Mucosa of rectum (tissue), 2 donors: ENCODE measurements around the gene CT55.
"Not testable (repeated sequence)": the region's sequence is repeated elsewhere in the genome, so short reads cannot be mapped to it uniquely, and the experiment has no call there.

Experiments
- H3K27ac ChIP-seq, 2 donors: one replicate each; pipeline ENCODE4 v1.7.0; 2013; ENCODE audit warnings: inconsistent platforms in 2 of 2, low read depth in 2 of 2, low read length in 2 of 2
- H3K27me3 ChIP-seq, 2 donors: one replicate each; pipeline ENCODE4 v1.7.0; 2013; ENCODE audit warnings: low read length in 2 of 2; ENCODE audit not compliant: control insufficient read depth in 2 of 2, insufficient read depth in 2 of 2
- H3K36me3 ChIP-seq, 2 donors: one replicate each; pipeline ENCODE4 v1.7.0; 2013; ENCODE audit warnings: low read length in 2 of 2; ENCODE audit not compliant: control insufficient read depth in 2 of 2, insufficient read depth in 2 of 2
- H3K4me1 ChIP-seq, 2 donors: one replicate each; pipeline ENCODE4 v1.7.0; 2013; ENCODE audit warnings: low read length in 2 of 2, mild to moderate bottlenecking in 1 of 2; ENCODE audit not compliant: control insufficient read depth in 2 of 2, insufficient read depth in 2 of 2
- H3K4me3 ChIP-seq, 2 donors: one replicate each; pipeline ENCODE4 v1.7.0; 2013; ENCODE audit warnings: low read length in 2 of 2
- H3K9ac ChIP-seq, 2 donors: one replicate each; pipeline ENCODE4 v1.7.0; 2013; ENCODE audit warnings: low read length in 2 of 2, low read depth in 1 of 2, mild to moderate bottlenecking in 1 of 2
- H3K9me3 ChIP-seq, 2 donors: one replicate each; pipeline ENCODE4 v1.7.0; 2013; ENCODE audit warnings: low read length in 2 of 2; ENCODE audit not compliant: control insufficient read depth in 2 of 2
- donor health status: healthy.
- donor health status: Normal muscosa, but diverticular disease.

The CT55 gene

GRCh38 chrX:135169534-135169933 lies 1.7 kb downstream of the CT55 start:
- not testable (repeated sequence) for H3K36me3 ChIP-seq, H3K4me1 ChIP-seq, H3K27ac ChIP-seq, H3K9me3 ChIP-seq, H3K4me3 ChIP-seq, H3K9ac ChIP-seq, H3K27me3 ChIP-seq

DNA sequence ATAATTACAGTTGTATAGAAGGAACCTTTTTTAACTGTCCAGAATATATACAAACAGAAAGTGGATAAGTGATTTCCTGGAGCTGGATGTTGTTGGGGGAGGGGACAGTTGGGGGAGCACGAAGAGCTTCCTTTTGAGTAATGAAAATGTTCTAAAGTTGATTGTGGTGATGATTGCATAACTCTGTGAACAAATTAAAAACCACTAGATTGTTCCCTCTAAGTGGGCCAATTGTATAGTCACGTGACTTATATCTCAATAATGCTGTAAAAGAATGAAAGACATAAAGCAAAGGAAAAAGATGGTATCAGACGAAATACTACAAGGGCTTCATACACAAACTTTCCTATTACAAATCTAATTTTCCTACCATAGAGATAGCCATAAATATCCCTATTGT lies 2.7 kb downstream of the CT55 start:
- Histone ChIP-seq H3K9me3 (no peaks in the 10 kb centered on the region), H3K4me1 (no peaks in the 10 kb centered on the region), H3K9ac (no peak overlapping the region), H3K4me3 (no peak overlapping the region), H3K27me3 (no peaks in the 10 kb centered on the region), H3K27ac (no peak overlapping the region), H3K36me3 (no peaks in the 10 kb centered on the region)

DNA sequence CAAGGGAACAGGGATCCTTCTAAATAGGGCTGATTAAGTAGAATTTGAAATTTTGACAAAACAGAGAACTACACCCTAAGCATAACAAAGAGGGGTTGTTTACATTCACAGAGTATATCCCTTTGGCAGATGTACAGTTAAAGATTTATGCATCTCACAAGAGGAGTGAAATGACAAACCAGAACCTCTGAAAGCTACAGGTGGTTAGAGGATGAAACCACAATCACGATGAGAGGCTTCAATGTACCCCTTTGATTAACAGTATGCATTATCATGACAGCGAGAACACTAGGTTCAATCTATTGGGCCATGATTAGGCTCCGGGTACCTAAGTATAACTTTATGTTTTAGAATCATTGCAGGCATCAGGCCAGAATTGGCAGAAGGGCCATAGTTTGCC lies 16.5 kb downstream of the CT55 start:
- not testable (repeated sequence) for H3K4me3 ChIP-seq, H3K9ac ChIP-seq, H3K27ac ChIP-seq, H3K4me1 ChIP-seq, H3K27me3 ChIP-seq, H3K36me3 ChIP-seq, H3K9me3 ChIP-seq

DNA sequence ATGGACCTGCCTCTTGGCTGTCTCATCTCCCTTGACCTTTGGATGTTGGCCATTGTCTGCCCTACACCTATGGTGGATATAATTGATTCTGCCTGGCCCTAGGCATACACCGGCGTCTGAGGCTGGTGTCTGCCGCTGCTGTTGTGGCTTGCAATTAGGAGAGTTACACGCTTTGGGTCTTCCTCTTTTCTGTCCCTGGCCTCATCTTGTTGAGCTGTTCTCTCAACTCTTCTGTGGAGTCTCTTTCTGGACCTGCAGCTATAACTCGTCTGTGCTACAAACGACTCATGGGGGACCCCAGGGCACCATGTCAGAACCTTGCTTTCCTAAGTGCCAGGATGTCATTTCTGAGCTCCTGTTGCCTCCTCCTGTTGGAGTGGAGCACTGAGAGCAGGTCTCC lies 45.1 kb downstream of the CT55 start:
- H3K4me1 ChIP-seq, H3K36me3 ChIP-seq, H3K9me3 ChIP-seq, H3K9ac ChIP-seq, H3K27ac ChIP-seq, H3K27me3 ChIP-seq, H3K4me3 ChIP-seq: not testable (repeated sequence)

DNA sequence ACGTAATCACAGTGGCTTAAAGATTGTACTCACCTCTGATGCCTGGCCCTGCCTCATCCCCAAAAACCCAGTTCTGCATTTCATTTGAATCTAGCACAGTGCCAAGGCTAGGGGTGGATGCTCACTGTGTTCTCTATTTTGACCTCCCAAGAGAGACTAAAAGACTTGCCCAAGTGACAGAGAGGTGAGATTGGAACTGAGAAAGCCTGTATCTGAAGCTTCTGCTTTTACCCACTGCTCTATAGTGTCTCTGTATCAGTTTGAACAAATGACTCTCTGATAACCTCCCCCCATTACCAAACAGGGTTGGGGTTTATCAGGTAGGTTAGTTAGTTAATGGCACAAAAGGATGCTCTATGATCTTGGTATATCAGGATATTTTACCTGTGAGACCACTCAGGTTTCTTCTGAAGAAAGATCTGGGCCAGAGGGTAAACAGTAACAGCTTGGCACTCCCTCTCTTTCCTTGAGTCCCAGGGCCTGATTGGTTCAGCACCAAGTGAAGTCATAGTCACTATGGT lies 51.1 kb downstream of the CT55 start, which contains the start of gene ETDB:
Gene ETDB, minus strand, starts transcription at position 471 of the 521 bp plus-strand sequence. CDS start 1,265 bp downstream, outside the sequence.
- H3K27me3 ChIP-seq, H3K9me3 ChIP-seq, H3K4me1 ChIP-seq: not testable (repeated sequence)

GRCh38 chrX:135116064-135116463 lies 55.1 kb downstream of the CT55 start:
- not testable (repeated sequence) for H3K9me3 ChIP-seq, H3K9ac ChIP-seq, H3K27me3 ChIP-seq, H3K4me3 ChIP-seq, H3K36me3 ChIP-seq, H3K4me1 ChIP-seq, H3K27ac ChIP-seq

More for the DNA sequence above, 51.1 kb downstream of the CT55 start, which contains the start of gene ETDB:
- H3K36me3 ChIP-seq, H3K27ac ChIP-seq, H3K4me3 ChIP-seq, H3K9ac ChIP-seq: not testable (repeated sequence)

DNA sequence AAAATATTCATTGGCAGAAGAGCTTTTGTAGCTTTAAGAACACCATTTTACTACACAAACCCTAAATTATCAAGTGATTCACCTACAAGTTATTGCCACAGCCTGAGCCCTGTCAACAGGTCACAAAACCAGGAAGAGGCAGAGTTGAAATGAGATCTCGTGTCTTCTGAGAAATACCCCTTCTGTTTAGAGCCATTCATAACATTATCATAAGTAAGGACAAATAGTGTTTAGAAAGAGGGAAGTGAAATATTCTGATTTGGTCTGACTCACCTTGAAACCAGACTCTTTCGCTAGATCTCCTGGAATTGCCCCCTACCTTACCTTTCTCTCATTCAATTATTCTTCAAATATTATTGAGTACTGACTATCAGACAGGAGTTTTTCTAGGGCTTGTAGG lies 56.8 kb downstream of the CT55 start:
- Histone ChIP-seq H3K27me3 (peaks cover 3% of the 10 kb centered on the region in 2 donors), H3K4me3 (no peak overlapping the region), H3K9me3 (no peaks in the 10 kb centered on the region), H3K27ac (no peak overlapping the region), H3K4me1 (no peaks in the 10 kb centered on the region), H3K9ac (no peak overlapping the region), H3K36me3 (no peaks in the 10 kb centered on the region)

GRCh38 chrX:135112743-135113142 lies 58.5 kb downstream of the CT55 start:
- Histone ChIP-seq H3K9ac (no peak overlapping the region), H3K36me3 (no peaks in the 10 kb centered on the region), H3K27ac (no peak overlapping the region), H3K27me3 (peaks cover 3% of the 10 kb centered on the region in 2 donors), H3K4me1 (no peaks in the 10 kb centered on the region), H3K9me3 (no peaks in the 10 kb centered on the region), H3K4me3 (no peak overlapping the region)

DNA sequence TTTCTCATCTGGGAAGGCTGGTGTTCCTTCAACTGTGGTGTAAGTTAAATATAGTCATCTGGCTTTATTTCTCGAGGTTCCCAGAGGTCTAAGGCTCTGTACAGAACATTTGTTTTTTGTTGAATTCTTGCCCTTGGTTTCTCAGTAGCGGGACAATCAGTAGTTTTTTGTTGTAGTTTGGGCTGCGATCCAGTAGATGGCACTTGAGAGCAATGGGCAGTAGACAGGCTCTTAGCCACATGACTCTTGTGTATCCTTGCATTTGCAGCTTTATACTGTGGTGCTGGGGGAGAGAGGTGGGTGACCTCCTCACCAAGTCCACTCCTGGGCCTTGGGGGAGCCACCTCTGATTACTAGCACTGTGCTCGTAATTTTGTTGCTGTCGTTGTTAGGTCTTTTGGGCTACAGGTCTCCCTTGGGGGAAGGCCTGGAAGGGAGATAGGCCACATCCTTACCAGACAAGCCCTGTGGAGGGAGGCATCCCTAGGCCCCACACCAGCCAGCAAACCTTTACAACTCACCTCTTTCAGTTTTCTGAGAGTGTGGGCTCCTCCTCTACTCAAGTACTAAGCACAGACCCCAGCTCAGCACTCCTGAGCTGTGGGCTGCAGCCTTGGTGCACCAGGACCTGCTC lies 59.0 kb downstream of the CT55 start:
- H3K27ac ChIP-seq = no peak overlapping the region
- H3K9ac ChIP-seq = no peak overlapping the region
- no peaks in the 10 kb centered on the region for H3K9me3 ChIP-seq
- no peaks in the 10 kb centered on the region for H3K4me1 ChIP-seq
- no peaks in the 10 kb centered on the region for H3K36me3 ChIP-seq
- no peak overlapping the region for H3K4me3 ChIP-seq
- H3K27me3 ChIP-seq = peaks cover 3% of the 10 kb centered on the region in 2 donors

- Histone ChIP-seq H3K4me1 (no peaks in the 10 kb centered on the region), H3K4me3 (no peak overlapping the region), H3K27ac (no peak overlapping the region), H3K9me3 (no peaks in the 10 kb centered on the region), H3K9ac (no peak overlapping the region), H3K36me3 (no peaks in the 10 kb centered on the region), H3K27me3 (peaks cover 3% of the 10 kb centered on the region in 2 donors)
Observed at GRCh38 chrX:135109554-135109953, 61.6 kb downstream of the CT55 start.
